Lower leg skin (tissue), 3 donors: Measurements from ENCODE around the gene TAL1.

Experiments used
- CTCF ChIP-seq, 3 donors: fragments of 450-650 bp; IDR thresholded peaks; one replicate each; pipeline ENCODE4 v1.5.1; 2016; ENCODE audit warnings: antibody characterized with exemption in 3 of 3, mild to moderate bottlenecking in 3 of 3, moderate library complexity in 2 of 3
- POLR2A ChIP-seq, 2 donors: fragments of 450-650 bp; IDR thresholded peaks; one replicate each; pipeline ENCODE4 v1.6.1; 2016 to 2017; ENCODE audit warnings: antibody characterized with exemption in 2 of 2, mild to moderate bottlenecking in 1 of 2, moderate library complexity in 1 of 2

- no peak for TF ChIP-seq CTCF (IDR thresholded peaks at IDR 0.05)
- TF ChIP-seq POLR2A (IDR thresholded peaks at IDR 0.05): no peak
Measured at GRCh38 chr1:47226839-47227215, 5.2 kb downstream of the TAL1 start.
